ENCODE measurements around the gene HOXA6. TPM values are rescaled to one million over a fixed set of nuclear protein-coding genes. Genes with fewer than 3 reads are reported as not detected.

The HOXA6 gene
- total and polyA plus RNA-seq, 2 donors (not counting 1 experiment from before 2014, with no cell fraction given): 0.18 to 0.49 TPM

- Mint-ChIP-seq H3K27me3 (peaks cover 59% of the 10 kb centered on the region), H3K27ac (no peak overlapping the region), H3K4me3 (no peak overlapping the region), H3K4me1 (peaks cover 11% of the 10 kb centered on the region), H3K9me3 (ENCODE audit: insufficient read depth) (no peaks in the 10 kb centered on the region)
- Histone ChIP-seq H3K4me3 (ENCODE audit: control extremely low read depth in 1 of 5, extremely low read depth in 1 of 5, insufficient read depth in 1 of 5, low read depth in 2 of 5, low read length in 4 of 5) (no peak overlapping the region), H4K20me1 (ENCODE audit: control insufficient read depth, insufficient read depth, low read length, poor library complexity, severe bottlenecking) (no peaks in the 10 kb centered on the region), H3K4me1 (ENCODE audit: control insufficient read depth in 2 of 2, insufficient read depth in 2 of 2, low read length in 2 of 2) (peaks cover 23 to 40% of the 10 kb centered on the region in 2 donors), H3K36me3 (replicated peaks in 1 of 2; ENCODE audit: control extremely low read depth in 1 of 2, control insufficient read depth in 1 of 2, extremely low read depth in 1 of 2, insufficient read depth in 2 of 2, low read length in 1 of 2) (no peaks in the 10 kb centered on the region), H2AFZ (ENCODE audit: insufficient read depth, low read depth, low read length, poor library complexity, severe bottlenecking) (no peak overlapping the region), H3K27me3 (replicated peaks in 1 of 4; ENCODE audit: control extremely low read depth in 1 of 4, control insufficient read depth in 3 of 4, insufficient read depth in 4 of 4, low read length in 3 of 4) (peaks cover 0 to 93% (median 70%) of the 10 kb centered on the region in 4 experiments), H3K9ac (ENCODE audit: low read length) (no peak overlapping the region), H3K4me2 (replicated peaks; ENCODE audit: low read depth, low read length, poor library complexity, severe bottlenecking) (no peak overlapping the region), H3K27ac (ENCODE audit: low read length in 2 of 2) (no peak overlapping the region), H3K79me2 (ENCODE audit: control insufficient read depth, insufficient read depth, low read length) (no peaks in the 10 kb centered on the region), H3K9me3 (ENCODE audit: control extremely low read depth in 1 of 3, control insufficient read depth in 2 of 3, insufficient read depth in 1 of 3, low read length in 2 of 3) (peaks cover 0 to 49% (median under 1%) of the 10 kb centered on the region in 3 donors)
- WGBS (ENCODE audit: insufficient coverage): 93% methylated on average over 3 of the region's 5 CpGs
- ChIA-PET POLR2A (no interaction called here), CTCF (interaction anchor here (0.9 to 2.7 kb wide), 4 partner anchors 8 to 32 kb away, joined by 4 to 9 read pairs (median 6); no protein-coding TSS in a partner anchor)
- intact Hi-C loops (cut with micrococcal nuclease): no loop called here
- DNase-seq (no peak), ATAC-seq (ENCODE audit: low read depth) (no peak)
- TF ChIP-seq EZH2 (IDR thresholded peaks at IDR 0.05; ENCODE audit: borderline replicate concordance, insufficient read depth, low read depth, low read length, poor library complexity, severe bottlenecking): no peak
These were observed 30.3 kb upstream of the HOXA6 start for GRCh38 chr7:27177795-27178320.

- no peak overlapping the region for H3K4me3 Mint-ChIP-seq
- no peak overlapping the region for H3K4me3 ChIP-seq (ENCODE audit: control extremely low read depth in 1 of 5, extremely low read depth in 1 of 5, insufficient read depth in 1 of 5, low read depth in 2 of 5, low read length in 4 of 5)
- no peaks in the 10 kb centered on the region for H3K9me3 Mint-ChIP-seq (ENCODE audit: insufficient read depth)
- 90% methylated on average over 18 of the region's 22 CpGs for WGBS (ENCODE audit: insufficient coverage)
- no peak overlapping the region for H3K9ac ChIP-seq (ENCODE audit: low read length)
- CTCF ChIA-PET: interaction anchor here (0.9 to 1.7 kb wide), 5 partner anchors 9 to 27 kb away, joined by 4 to 8 read pairs (median 5); no protein-coding TSS in a partner anchor
- peaks cover 57% of the 10 kb centered on the region for H3K27me3 Mint-ChIP-seq
- H3K36me3 ChIP-seq (replicated peaks in 1 of 2; ENCODE audit: control extremely low read depth in 1 of 2, control insufficient read depth in 1 of 2, extremely low read depth in 1 of 2, insufficient read depth in 2 of 2, low read length in 1 of 2): no peaks in the 10 kb centered on the region
- peaks cover 14% of the 10 kb centered on the region for H3K4me1 Mint-ChIP-seq
- TF ChIP-seq EZH2 (IDR thresholded peaks at IDR 0.05; ENCODE audit: borderline replicate concordance, insufficient read depth, low read depth, low read length, poor library complexity, severe bottlenecking): no peak
- TF ChIP-seq, protein P1, sequence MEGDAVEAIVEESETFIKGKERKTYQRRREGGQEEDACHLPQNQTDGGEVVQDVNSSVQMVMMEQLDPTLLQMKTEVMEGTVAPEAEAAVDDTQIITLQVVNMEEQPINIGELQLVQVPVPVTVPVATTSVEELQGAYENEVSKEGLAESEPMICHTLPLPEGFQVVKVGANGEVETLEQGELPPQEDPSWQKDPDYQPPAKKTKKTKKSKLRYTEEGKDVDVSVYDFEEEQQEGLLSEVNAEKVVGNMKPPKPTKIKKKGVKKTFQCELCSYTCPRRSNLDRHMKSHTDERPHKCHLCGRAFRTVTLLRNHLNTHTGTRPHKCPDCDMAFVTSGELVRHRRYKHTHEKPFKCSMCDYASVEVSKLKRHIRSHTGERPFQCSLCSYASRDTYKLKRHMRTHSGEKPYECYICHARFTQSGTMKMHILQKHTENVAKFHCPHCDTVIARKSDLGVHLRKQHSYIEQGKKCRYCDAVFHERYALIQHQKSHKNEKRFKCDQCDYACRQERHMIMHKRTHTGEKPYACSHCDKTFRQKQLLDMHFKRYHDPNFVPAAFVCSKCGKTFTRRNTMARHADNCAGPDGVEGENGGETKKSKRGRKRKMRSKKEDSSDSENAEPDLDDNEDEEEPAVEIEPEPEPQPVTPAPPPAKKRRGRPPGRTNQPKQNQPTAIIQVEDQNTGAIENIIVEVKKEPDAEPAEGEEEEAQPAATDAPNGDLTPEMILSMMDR (IDR thresholded peaks at IDR 0.05): no peak
- H3K79me2 ChIP-seq (ENCODE audit: control insufficient read depth, insufficient read depth, low read length): no peaks in the 10 kb centered on the region
- H2AFZ ChIP-seq (ENCODE audit: insufficient read depth, low read depth, low read length, poor library complexity, severe bottlenecking): no peak overlapping the region
- intact Hi-C loops (cut with micrococcal nuclease): no loop called here
- H3K27me3 ChIP-seq (replicated peaks in 1 of 4; ENCODE audit: control extremely low read depth in 1 of 4, control insufficient read depth in 3 of 4, insufficient read depth in 4 of 4, low read length in 3 of 4): peaks cover 0 to 93% (median 70%) of the 10 kb centered on the region in 4 experiments
- H3K9me3 ChIP-seq (ENCODE audit: control extremely low read depth in 1 of 3, control insufficient read depth in 2 of 3, insufficient read depth in 1 of 3, low read length in 2 of 3): peaks cover 0 to 51% (median 7%) of the 10 kb centered on the region in 3 donors
- H4K20me1 ChIP-seq (ENCODE audit: control insufficient read depth, insufficient read depth, low read length, poor library complexity, severe bottlenecking): no peaks in the 10 kb centered on the region
- H3K27ac Mint-ChIP-seq: no peak overlapping the region
- no peak for DNase-seq
- POLR2A ChIA-PET: no interaction called here
- ATAC-seq (ENCODE audit: low read depth): no peak
- H3K4me1 ChIP-seq (ENCODE audit: control insufficient read depth in 2 of 2, insufficient read depth in 2 of 2, low read length in 2 of 2): peaks cover 29 to 40% of the 10 kb centered on the region in 2 donors
- no peak overlapping the region for H3K27ac ChIP-seq (ENCODE audit: low read length in 2 of 2)
- no peak overlapping the region for H3K4me2 ChIP-seq (replicated peaks; ENCODE audit: low read depth, low read length, poor library complexity, severe bottlenecking)
These were observed 29.6 kb upstream of the HOXA6 start for GRCh38 chr7:27176962-27177794.

All from B cell (primary cell).